IMR-90 (cell line): ENCODE measurements around the gene LRRC37A2.
"Not testable (repeated sequence)": the region's sequence is repeated elsewhere in the genome, so short reads cannot be mapped to it uniquely, and the experiment has no call there.

Experiments
- BHLHE40 ChIP-seq: fragments of 150-350 bp; IDR thresholded peaks from 2 replicates; pipeline ENCODE4 v1.6.1; 2016; ENCODE audit warnings: mild to moderate bottlenecking, low read depth, low read length
- CEBPB ChIP-seq: IDR thresholded peaks from 2 replicates; pipeline ENCODE4 v1.6.1; 2012; ENCODE audit warnings: low read depth, low read length, improper control_type of control experiment
- CHD1 ChIP-seq: IDR thresholded peaks from 2 replicates; pipeline ENCODE4 v1.6.1; 2012; ENCODE audit warnings: low read depth, low read length, improper control_type of control experiment
- MAFK ChIP-seq: IDR thresholded peaks from 2 replicates; pipeline ENCODE4 v1.6.1; 2012; ENCODE audit warnings: low read depth, low read length, improper control_type of control experiment
- MAZ ChIP-seq: IDR thresholded peaks from 2 replicates; pipeline ENCODE4 v1.6.1; 2012; ENCODE audit warnings: low read depth, mild to moderate bottlenecking, low read length, improper control_type of control experiment, moderate library complexity, borderline replicate concordance
- MXI1 ChIP-seq: IDR thresholded peaks from 2 replicates; pipeline ENCODE4 v1.6.1; 2012; ENCODE audit warnings: low read depth, mild to moderate bottlenecking, low read length, moderate library complexity, borderline replicate concordance
- POLR2A ChIP-seq: IDR thresholded peaks from 2 replicates; pipeline ENCODE4 v1.6.1; 2012; ENCODE audit warnings: mild to moderate bottlenecking, low read depth, low read length
- RAD21 ChIP-seq: IDR thresholded peaks from 2 replicates; pipeline ENCODE4 v1.6.1; 2012; ENCODE audit warnings: low read length, improper control_type of control experiment
- RFX5 ChIP-seq: IDR thresholded peaks from 2 replicates; pipeline ENCODE4 v1.8.0; 2012; ENCODE audit warnings: low read depth, mild to moderate bottlenecking, low read length, moderate library complexity
- SMC3 ChIP-seq: fragments of 150-350 bp; IDR thresholded peaks from 2 replicates; pipeline ENCODE4 v1.6.1; 2016; ENCODE audit warnings: low read depth, mild to moderate bottlenecking, antibody characterized with exemption, low read length, moderate library complexity
- TF ChIP-seq, protein P1 (sequence below): conservative IDR thresholded peaks from 2 replicates; pipeline ENCODE4 v1.5.1; 2012; ENCODE audit warnings: mild to moderate bottlenecking, low read depth, low read length, improper control_type of control experiment

- not testable (repeated sequence) for TF ChIP-seq RAD21, CEBPB, POLR2A, MAZ, CHD1, RFX5, MXI1, MAFK, SMC3, BHLHE40
- TF ChIP-seq, protein P1, sequence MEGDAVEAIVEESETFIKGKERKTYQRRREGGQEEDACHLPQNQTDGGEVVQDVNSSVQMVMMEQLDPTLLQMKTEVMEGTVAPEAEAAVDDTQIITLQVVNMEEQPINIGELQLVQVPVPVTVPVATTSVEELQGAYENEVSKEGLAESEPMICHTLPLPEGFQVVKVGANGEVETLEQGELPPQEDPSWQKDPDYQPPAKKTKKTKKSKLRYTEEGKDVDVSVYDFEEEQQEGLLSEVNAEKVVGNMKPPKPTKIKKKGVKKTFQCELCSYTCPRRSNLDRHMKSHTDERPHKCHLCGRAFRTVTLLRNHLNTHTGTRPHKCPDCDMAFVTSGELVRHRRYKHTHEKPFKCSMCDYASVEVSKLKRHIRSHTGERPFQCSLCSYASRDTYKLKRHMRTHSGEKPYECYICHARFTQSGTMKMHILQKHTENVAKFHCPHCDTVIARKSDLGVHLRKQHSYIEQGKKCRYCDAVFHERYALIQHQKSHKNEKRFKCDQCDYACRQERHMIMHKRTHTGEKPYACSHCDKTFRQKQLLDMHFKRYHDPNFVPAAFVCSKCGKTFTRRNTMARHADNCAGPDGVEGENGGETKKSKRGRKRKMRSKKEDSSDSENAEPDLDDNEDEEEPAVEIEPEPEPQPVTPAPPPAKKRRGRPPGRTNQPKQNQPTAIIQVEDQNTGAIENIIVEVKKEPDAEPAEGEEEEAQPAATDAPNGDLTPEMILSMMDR = not testable (repeated sequence)
Observed at GRCh38 chr17:46492021-46492420, 20.2 kb upstream of the LRRC37A2 start.
